Midbrain (tissue), 1 donor: ENCODE measurements around the gene SLC25A21.
"Not testable (repeated sequence)": the region's sequence is repeated elsewhere in the genome, so short reads cannot be mapped to it uniquely, and the experiment has no call there.

Experiments
- DNase-seq: peaks from one replicate; lab custom pipeline; 2025; lab: John Stamatoyannopoulos, UW

SLC25A21 gene

DNA sequence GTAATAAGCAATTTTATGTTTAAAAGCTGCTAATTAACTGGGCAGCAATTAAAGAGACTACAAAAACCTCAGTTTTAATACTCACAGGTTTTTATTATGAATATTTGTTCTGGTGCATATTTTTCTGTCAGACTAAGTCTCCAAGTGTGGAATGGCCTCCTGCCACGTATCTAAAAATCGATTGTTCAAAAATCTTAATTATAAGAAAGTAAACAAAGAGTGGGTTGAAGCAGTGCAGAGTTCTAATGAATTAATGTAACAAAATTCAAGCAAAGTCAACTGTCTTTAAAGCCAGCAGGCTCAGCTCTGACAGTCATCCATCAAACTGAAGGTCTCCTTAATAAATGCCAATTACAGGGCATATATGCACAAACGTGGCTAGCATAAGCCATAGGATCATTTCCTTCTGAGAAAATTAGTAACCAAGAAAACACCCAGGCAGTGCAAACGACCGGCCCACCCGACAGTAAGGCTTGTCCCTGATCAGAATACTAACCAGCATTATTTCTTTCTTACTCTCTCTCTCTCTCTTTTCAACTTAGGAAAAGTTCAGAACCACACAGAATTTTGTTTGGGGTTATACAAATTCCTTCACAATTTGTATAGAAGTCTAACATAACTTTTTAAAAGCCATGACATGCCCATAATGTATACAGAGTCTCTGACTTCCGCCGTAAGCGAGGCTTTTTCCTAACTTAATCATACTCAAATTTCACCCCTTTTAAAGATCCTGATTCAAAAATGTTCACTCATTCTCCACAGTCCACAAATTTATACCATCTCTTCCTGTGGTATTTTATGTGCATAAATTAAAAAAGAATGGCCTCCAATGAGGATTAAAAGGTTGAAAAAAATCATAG lies 83.8 kb downstream of the SLC25A21 start:
- no peak for DNase-seq

DNA sequence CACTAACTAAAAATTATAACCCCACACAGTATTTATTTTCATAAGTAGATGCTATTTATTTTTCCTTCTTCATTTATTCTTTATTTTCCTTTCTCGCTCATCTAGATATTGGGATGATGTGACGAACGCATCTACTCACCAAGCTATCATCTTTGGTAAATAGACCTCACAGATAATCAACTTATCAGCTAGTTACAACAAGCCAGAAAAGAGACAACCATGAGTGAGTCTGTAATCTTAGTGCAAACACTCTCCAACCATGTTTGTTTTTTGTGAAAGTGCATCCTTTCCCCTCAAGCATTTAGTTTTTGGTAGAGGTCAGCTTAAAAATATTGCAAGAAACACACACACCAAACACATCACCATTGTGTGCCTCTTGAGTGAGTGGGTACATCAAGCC lies 84.9 kb downstream of the SLC25A21 start:
- DNase-seq: no peak

- no peak for DNase-seq
Observed at GRCh38 chr14:37083599-37083998, 88.8 kb downstream of the SLC25A21 start.

- no peak for DNase-seq
Observed at GRCh38 chr14:37082449-37082848, 90.0 kb downstream of the SLC25A21 start.

- no peak for DNase-seq
Observed at GRCh38 chr14:37081856-37082255, 90.5 kb downstream of the SLC25A21 start.

GRCh38 chr14:37081218-37081617 lies 91.2 kb downstream of the SLC25A21 start:
- DNase-seq: no peak

DNA sequence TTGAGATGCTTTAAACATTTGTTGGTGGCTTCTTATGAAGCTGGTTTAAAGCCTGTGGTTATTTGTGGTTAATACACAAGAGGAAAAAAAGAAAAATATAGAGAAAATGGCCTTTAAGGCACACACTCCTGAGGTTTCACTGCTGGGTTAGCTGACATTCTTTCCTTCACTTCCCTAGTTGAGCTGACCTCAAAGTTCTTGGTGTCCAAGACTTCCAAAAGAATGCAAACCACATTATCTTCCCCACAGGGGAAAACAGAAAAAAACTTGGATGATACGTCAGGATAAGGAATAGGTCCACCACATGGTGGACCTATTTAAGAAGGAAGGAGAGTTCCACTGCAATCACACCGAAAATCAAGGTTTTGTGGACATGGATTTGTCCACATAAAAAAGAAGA lies 94.3 kb downstream of the SLC25A21 start:
- no peak for DNase-seq

DNA sequence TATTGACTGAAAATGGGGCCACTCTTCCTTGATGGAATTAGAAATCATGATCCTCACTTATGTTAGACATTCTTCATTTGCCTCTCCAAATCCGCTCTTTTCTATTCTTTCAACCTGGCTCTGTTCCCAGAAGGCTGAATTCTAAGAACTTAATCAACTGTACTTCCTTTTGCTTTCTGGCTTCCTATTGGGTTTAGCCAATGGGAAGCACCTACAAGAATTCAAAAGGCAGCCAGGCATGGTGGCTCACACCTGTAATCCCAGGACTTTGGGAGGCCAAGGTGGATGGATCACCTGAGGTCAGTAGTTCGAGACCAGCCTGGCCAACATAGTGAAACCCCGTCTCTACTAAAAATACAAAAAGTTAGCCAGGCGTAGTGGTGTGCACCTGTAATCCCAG lies 98.1 kb downstream of the SLC25A21 start:
- not testable (repeated sequence) for DNase-seq

- no peak for DNase-seq
Observed at GRCh38 chr14:37063467-37064240, 108.8 kb downstream of the SLC25A21 start.

DNA sequence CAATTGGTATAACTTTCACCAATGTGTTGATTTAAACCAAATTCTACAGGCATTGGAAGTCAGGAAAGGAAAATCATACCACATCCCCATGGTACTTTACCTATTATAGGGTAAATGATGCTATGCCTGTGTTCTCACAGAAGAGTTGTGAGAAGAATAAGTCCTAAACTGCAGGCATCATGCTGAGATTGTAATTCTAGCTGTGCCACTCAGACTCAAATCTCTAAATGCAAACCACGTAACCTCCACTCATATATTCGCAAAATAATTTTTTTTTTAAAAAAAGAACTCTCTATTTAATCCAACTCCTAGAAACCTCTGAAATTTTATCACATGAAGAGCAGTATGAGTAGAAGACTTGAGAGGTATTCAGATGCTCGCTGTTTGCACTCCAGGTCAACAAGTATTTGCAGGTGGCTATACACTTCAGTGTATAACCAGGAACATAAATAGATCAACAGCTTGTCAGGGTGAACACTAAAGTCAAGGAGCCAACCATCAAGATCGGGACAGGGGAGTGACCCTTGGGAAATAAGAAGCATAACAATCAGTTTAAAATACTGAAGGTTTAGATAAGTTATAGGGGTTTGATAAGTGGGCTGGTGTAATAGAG lies 110.1 kb downstream of the SLC25A21 start:
- DNase-seq: no peak

DNA sequence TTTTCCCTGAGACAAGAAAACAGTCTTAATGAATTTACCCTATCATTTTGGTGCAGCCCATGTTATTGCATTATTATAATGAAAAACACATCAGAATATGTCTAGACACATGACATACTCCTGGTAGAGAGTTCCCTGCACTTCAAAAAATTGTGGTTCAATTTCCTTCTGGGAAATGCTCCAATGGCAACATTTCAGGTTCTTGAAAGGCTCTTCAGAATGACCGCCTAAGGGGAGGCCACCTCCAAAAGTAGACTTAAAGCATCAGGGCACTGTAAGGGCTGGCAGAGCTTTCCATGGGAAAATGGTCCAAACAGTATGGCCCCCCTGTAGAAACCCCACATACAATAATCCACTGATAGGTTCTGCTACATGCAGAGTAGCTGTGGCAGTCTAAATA lies 110.7 kb downstream of the SLC25A21 start:
- DNase-seq: no peak

DNA sequence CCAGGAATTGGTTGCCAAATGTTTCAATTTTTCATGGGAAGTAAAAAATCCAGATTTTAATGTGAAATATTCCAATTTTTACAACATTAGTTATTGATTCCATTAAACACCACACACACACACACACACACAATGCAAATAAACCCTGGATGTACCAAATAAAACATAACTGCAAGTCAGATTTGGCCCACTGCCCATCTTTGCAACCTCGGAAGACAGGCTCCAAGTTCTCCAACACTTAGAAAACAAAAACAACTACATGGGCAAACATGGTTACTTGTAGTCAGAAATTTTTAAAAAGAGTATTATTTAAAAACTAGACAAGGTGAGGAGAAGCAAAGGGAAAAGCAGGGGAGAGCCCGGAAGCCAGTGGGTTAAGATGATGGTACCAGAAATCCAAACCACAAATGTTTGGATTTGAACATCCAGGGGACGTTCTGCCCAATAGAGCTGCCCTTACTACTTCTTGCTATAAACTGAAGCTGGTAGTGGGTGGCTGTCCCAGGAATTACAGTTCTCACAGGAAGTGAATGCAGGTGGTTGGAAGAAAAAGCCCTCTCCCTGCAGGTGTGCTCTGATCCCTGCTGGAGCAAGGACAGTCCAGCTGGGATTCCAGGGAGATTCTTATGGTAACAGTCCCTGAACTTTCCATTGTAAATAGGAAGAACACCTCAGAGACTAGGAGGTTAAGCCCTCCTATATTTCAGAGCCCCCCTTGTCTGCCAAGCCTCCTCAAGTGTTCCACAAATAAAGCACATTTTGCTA lies 111.7 kb downstream of the SLC25A21 start:
- no peak for DNase-seq

- DNase-seq: no peak
Observed at GRCh38 chr14:37057776-37058175, 114.6 kb downstream of the SLC25A21 start.

- no peak for DNase-seq
Observed at GRCh38 chr14:37056473-37056872, 115.9 kb downstream of the SLC25A21 start.

- DNase-seq: no peak
Observed at GRCh38 chr14:37054869-37055268, 117.5 kb downstream of the SLC25A21 start.

GRCh38 chr14:37054144-37054543 lies 118.3 kb downstream of the SLC25A21 start:
- DNase-seq: no peak

- DNase-seq: no peak
Observed at GRCh38 chr14:37051680-37052079, 120.7 kb downstream of the SLC25A21 start.

GRCh38 chr14:37051153-37051552 lies 121.3 kb downstream of the SLC25A21 start:
- no peak for DNase-seq

DNA sequence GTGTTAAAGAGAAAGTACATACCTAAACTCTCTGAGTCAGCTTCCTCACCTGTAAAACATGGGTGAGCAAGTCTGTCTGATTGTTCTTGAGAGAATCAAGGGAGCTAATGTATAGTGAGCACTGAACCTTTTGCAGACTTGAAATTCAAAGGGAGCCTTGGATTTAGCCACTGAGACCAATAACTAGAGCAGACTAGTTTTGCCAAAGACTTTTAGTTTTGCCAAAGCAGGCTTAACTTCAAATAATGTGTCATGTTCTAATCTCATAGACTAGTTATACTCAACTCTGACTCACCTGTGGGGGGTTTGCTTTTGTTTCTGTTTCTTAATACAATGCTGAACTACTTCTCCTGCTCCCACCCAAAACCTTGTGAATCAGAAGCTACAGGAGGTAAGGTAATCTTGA lies 123.7 kb downstream of the SLC25A21 start:
- DNase-seq: no peak

DNA sequence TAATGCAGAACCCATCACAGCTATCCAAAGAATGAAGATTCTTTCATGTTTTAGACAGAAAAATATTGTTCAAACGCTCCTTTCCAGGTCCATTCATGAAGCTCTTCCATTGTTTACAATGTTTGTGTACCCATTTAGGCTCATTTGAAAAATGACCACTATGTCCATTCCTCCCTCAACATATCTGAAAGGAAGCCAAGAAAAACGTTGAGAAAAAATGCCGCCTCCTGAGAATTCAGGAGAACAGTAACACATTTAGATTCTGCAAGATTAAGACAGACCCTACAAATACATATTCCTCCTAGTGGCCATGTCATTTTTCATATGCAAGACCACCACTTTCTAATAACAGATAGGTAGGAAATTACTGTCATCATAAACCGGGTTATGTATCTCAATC lies 124.4 kb downstream of the SLC25A21 start:
- no peak for DNase-seq

- DNase-seq: no peak
Observed at GRCh38 chr14:37047226-37047625, 125.2 kb downstream of the SLC25A21 start.

DNA sequence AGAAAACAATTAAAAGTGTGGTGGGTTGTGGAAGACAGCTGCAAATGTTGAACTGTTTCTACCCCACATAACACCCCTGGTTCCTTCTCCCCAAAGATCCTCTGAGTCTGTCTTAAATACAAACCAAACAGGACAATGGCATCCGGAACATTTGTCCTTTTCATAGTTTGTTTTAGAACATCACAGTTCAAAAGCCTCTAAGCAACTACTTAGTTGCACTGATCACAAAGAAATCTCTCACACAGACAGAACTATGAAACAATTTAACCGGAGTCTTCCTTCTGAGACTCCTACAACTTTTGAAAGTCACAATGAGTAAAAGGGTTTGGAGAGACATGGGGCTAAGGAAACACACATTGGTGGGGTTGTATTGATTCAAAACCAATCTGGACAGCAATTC lies 125.6 kb downstream of the SLC25A21 start:
- no peak for DNase-seq
